Activated CD4-positive, alpha-beta memory T cell treated with anti-CD3 and anti-CD28 coated beads, Interleukin-2, amount 10 ng/mL, durations not matched to agents 7 days and 5 days (primary cell): ENCODE results near the gene GADD45A. TPM values are rescaled to one million over a fixed set of nuclear protein-coding genes. Genes with fewer than 3 reads are reported as not detected.

Experiments
- CTCF ChIA-PET: fragments of 350-600 bp; sonication (Branson Sonifier 250); formaldehyde crosslinking; loops from one replicate; lab custom pipeline; 2021; ENCODE audit warnings: antibody characterized with exemption, inconsistent platforms; lab: Charles Lee
- POLR2A ChIA-PET: fragments of 350-600 bp; sonication (Branson Sonifier 250); formaldehyde crosslinking; loops from one replicate; lab custom pipeline; 2021; ENCODE audit warnings: antibody characterized with exemption; lab: Charles Lee
- DNase-seq: peaks from one replicate; pipeline ENCODE4 v3.0.0-alpha.2; 2020
- H3K27ac Mint-ChIP-seq: one replicate; pipeline ENCODE4 v1.8.0; 2021; ENCODE audit warnings: mild to moderate bottlenecking, mixed read lengths
- H3K27me3 Mint-ChIP-seq: one replicate; pipeline ENCODE4 v1.8.0; 2021; ENCODE audit warnings: mixed read lengths
- H3K36me3 Mint-ChIP-seq: one replicate; pipeline ENCODE4 v1.8.0; 2021; ENCODE audit warnings: low read depth, mixed read lengths
- H3K4me1 Mint-ChIP-seq: one replicate; pipeline ENCODE4 v1.8.0; 2021; ENCODE audit warnings: mixed read lengths
- H3K4me3 Mint-ChIP-seq: one replicate; pipeline ENCODE4 v1.8.0; 2021; ENCODE audit warnings: mild to moderate bottlenecking, mixed read lengths
- H3K9me3 Mint-ChIP-seq: one replicate; pipeline ENCODE4 v1.8.0; 2021; ENCODE audit warnings: mixed read lengths
- total RNA-seq, 2 experiments: library from RNA; stranded (reverse); gene quantifications; one replicate each; pipeline ENCODE4 v1.2.3, GENCODE V29; 2021

GADD45A gene
- total RNA-seq, 2 experiments from 2014 or later = 29.5 to 30.7 TPM

DNA sequence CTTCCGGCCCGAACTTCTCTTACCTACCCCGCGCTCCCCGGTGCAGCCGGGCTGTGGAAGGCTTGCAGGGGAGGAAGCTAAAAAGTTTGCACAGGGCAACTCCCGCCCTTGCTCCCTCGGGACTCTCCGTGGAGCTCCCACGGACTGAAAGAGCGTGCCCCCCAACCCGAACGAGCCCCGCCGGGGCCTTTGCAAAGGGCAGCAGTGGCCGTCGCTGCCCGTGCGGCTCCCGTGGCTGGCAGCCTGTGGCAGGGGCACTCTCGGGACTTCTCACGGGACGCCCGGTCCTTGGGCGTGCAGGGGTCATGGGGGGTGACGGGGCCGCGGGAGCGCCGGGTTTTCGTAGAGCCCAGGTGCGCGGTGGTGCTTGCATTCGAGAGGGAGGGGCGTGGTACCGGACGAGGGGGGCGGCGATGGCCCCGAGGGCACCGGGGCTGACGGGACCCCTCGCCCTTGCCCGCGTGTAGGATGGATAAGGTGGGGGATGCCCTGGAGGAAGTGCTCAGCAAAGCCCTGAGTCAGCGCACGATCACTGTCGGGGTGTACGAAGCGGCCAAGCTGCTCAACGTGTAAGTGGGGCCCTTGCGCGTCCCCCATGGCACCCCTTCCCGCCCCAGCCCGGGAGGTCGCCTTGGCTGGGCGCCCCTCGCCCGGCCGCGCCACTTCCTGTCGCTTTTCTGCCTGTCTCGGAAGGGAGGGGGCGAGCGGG, 711 bp downstream of the GADD45A start:
- ChIA-PET POLR2A (interaction anchor here (0.5 to 4.2 kb wide), 22 partner anchors 9 to 761 kb away, joined by 3 to 67 read pairs (median 5); partner anchors contain the start of genes DNAI4, MIER1, SERBP1 and SLC35D1), CTCF (interaction anchor here (0.6 to 3.8 kb wide), 7 partner anchors 13 to 149 kb away, joined by 3 to 21 read pairs (median 5); no protein-coding TSS in a partner anchor)
- no peaks in the 10 kb centered on the region for H3K9me3 Mint-ChIP-seq
- peaks cover 46% of the 10 kb centered on the region for H3K4me1 Mint-ChIP-seq
- no peaks in the 10 kb centered on the region for H3K27me3 Mint-ChIP-seq
- peak overlapping the region; percentile 99 for H3K4me3 Mint-ChIP-seq
- peaks cover 31% of the 10 kb centered on the region for H3K36me3 Mint-ChIP-seq
- peak overlapping the region; percentile 98 for H3K27ac Mint-ChIP-seq
- DNase-seq = peak; percentile 64

DNA sequence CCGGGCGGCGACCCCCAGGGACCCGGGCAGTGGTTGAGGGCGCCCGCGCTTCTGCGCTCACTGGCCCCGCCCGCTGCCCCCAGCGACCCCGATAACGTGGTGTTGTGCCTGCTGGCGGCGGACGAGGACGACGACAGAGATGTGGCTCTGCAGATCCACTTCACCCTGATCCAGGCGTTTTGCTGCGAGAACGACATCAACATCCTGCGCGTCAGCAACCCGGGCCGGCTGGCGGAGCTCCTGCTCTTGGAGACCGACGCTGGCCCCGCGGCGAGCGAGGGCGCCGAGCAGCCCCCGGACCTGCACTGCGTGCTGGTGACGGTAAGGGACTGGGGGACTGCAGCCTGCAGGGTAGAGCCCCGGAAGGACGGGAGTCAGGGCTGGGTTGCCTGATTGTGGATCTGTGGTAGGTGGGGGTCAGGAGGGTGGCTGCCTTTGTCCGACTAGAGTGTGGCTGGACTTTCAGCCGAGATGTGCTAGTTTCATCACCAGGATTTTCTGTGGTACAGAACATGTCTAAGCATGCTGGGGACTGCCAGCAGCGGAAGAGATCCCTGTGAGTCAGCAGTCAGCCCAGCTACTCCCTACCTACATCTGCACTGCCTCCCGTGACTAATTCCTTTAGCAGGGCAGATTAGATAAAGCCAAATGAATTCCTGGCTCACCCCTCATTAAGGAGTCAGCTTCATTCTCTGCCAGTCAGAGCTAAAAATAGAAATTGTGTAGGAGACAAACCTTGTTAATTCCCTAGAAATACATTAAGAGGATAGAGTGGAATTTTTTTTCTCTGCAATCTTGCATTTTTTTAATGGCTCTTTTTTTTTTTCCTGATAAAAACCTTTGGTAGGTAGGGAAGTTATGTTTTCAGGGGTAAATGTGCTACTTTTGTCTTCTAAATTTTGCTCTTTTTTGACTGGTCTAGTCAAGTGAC, 1.5 kb downstream of the GADD45A start:
- Mint-ChIP-seq H3K36me3 (peaks cover 31% of the 10 kb centered on the region), H3K9me3 (no peaks in the 10 kb centered on the region), H3K27me3 (no peaks in the 10 kb centered on the region), H3K4me3 (peak overlapping the region; percentile 99), H3K4me1 (peaks cover 46% of the 10 kb centered on the region), H3K27ac (peak overlapping the region; percentile 98)
- POLR2A ChIA-PET = interaction anchor here (0.6 to 4.2 kb wide), 20 partner anchors 8 to 917 kb away, joined by 3 to 67 read pairs (median 4); partner anchors contain the start of genes DNAI4, MIER1, SERBP1 and SLC35D1
- CTCF ChIA-PET = interaction anchor here (1.0 to 3.8 kb wide), 5 partner anchors 12 to 150 kb away, joined by 3 to 21 read pairs (median 9); no protein-coding TSS in a partner anchor
- peak; percentile 70 for DNase-seq

DNA sequence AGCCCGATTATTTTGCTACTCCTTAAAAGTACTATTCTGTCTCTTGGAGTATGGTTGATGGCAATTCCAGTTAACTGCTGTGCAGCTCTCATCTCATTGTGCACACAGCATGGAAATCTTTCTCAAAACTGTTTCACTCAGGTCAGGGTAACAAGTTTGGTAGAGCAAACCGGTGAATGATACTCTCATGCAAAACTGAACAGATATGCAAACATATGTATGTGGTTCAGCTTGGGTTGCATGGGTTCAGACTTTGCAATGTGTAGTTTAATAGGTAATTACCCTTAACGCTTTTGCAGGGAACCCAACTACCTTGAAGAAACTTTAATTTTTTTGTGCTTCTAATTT, 2.2 kb downstream of the GADD45A start:
- Mint-ChIP-seq H3K36me3 (peaks cover 31% of the 10 kb centered on the region), H3K4me1 (peaks cover 46% of the 10 kb centered on the region), H3K4me3 (peak overlapping the region; percentile 99), H3K27ac (peak overlapping the region; percentile 98), H3K9me3 (no peaks in the 10 kb centered on the region), H3K27me3 (no peaks in the 10 kb centered on the region)
- DNase-seq = no peak
- ChIA-PET CTCF (interaction anchor here (1.0 to 3.8 kb wide), 3 partner anchors 13 to 126 kb away, joined by 3 to 21 read pairs (median 12); no protein-coding TSS in a partner anchor), POLR2A (interaction anchor here (1.0 to 4.2 kb wide), 8 partner anchors 9 to 762 kb away, joined by 3 to 67 read pairs (median 8); partner anchors contain the start of genes DNAI4 and MIER1)

DNA sequence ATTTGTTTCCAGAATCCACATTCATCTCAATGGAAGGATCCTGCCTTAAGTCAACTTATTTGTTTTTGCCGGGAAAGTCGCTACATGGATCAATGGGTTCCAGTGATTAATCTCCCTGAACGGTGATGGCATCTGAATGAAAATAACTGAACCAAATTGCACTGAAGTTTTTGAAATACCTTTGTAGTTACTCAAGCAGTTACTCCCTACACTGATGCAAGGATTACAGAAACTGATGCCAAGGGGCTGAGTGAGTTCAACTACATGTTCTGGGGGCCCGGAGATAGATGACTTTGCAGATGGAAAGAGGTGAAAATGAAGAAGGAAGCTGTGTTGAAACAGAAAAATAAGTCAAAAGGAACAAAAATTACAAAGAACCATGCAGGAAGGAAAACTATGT, 2.6 kb downstream of the GADD45A start:
- DNase-seq = no peak
- no peak overlapping the region for H3K27ac Mint-ChIP-seq
- H3K4me3 Mint-ChIP-seq = peak overlapping the region; percentile 4
- ChIA-PET CTCF (no interaction called here), POLR2A (interaction anchor here (3.4 to 4.2 kb wide), 2 partner anchors 12 to 50 kb away, joined by 16 to 67 read pairs; no protein-coding TSS in a partner anchor)
- H3K36me3 Mint-ChIP-seq = peaks cover 31% of the 10 kb centered on the region
- no peaks in the 10 kb centered on the region for H3K9me3 Mint-ChIP-seq
- H3K27me3 Mint-ChIP-seq = no peaks in the 10 kb centered on the region
- H3K4me1 Mint-ChIP-seq = peaks cover 44% of the 10 kb centered on the region

DNA sequence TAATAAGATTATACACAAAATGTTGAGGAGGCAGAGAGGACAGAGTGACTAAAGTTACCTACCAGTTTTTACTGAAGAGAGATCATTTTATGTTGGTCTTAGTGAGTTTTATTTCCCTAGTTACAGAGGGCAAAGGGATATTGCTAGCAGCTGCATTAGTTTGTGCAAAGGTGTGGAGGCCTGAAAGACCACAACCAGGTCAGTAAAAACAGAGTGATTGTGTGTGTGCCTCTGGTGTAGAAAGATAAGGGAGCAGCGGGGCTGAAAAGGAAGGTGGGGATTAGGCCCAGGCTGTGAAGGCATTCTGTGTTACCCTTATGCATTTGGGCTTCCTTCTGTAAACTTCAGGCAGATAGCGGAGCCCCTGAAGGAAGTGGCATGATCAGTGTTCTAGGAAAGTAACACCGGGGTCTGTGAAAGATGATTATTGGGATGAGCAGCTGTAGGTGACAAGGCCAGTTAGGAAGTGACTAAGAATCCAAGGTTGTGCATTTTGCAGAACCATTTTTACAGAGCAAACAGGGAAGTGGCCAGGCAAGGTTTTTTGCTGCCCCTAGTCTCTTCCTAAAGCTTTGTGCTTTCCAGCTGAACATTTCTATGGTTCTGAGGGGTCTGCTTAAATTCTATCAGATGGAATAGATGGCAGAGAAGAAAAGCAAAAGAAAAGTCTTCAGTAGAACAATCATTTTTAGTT, 3.7 kb downstream of the GADD45A start:
- CTCF ChIA-PET = no interaction called here
- Mint-ChIP-seq H3K4me1 (peaks cover 38% of the 10 kb centered on the region), H3K9me3 (no peaks in the 10 kb centered on the region), H3K36me3 (peaks cover 31% of the 10 kb centered on the region), H3K27me3 (no peaks in the 10 kb centered on the region), H3K4me3 (no peak overlapping the region), H3K27ac (no peak overlapping the region)
- no peak for DNase-seq
- POLR2A ChIA-PET = no interaction called here

DNA sequence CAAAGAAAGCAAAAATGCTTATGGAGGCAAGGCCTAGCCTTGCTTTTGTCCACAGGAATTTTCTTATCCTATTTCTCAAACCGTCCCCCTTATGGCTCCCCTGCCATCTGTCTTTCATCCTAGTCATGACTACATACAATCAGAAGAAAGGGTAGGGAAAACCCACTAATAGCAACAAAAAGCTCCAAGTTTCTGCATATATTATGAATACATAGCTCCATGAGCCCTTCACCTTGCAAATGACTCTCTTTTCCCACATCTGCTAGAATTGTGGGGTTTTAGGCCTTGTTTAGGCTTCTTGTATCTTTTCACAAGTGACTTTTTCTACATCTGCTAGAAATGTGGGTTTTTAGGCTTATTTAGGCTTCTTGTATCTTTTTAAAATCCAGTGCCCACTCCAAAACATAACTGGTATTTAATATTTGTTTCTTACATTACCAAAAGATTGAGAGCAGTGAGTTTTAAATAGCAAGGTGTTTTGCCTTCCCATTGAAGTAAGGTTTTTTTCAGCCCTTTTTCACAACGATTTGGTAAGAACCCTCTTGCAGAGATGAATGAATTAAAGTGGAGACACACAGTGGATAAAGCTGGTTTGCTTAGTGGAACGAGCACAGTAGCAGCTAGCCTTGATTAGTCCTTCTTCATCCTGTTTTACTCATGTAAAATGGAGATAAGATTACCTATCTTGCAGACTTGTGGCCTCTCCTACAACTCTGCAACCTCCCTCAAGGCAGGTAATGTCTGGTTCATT, 4.4 kb downstream of the GADD45A start:
- peaks cover 31% of the 10 kb centered on the region for H3K36me3 Mint-ChIP-seq
- peaks cover 30% of the 10 kb centered on the region for H3K4me1 Mint-ChIP-seq
- H3K27me3 Mint-ChIP-seq = no peaks in the 10 kb centered on the region
- no peak for DNase-seq
- no peaks in the 10 kb centered on the region for H3K9me3 Mint-ChIP-seq
- CTCF ChIA-PET = no interaction called here
- POLR2A ChIA-PET = no interaction called here
- H3K27ac Mint-ChIP-seq = no peak overlapping the region
- H3K4me3 Mint-ChIP-seq = no peak overlapping the region

DNA sequence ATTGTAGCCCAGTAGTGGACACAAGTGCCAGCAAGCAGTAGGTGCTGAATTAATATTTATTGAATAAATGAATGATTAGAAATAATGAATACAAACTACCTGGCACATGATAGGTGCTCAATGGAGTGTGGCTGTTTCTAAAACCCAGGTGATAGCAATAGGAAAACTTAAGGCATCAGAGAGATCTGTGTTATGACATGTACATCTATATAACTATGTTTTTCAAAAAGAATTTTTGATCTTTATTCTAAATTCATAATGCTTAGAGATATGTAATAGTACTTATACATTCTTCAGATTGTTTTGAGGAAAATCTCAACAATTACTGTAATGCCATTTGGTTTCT, 5.0 kb downstream of the GADD45A start:
- Mint-ChIP-seq H3K36me3 (peaks cover 30% of the 10 kb centered on the region), H3K9me3 (no peaks in the 10 kb centered on the region), H3K4me1 (peaks cover 24% of the 10 kb centered on the region), H3K27me3 (no peaks in the 10 kb centered on the region), H3K4me3 (no peak overlapping the region), H3K27ac (no peak overlapping the region)
- ChIA-PET POLR2A (no interaction called here), CTCF (no interaction called here)
- no peak for DNase-seq

DNA sequence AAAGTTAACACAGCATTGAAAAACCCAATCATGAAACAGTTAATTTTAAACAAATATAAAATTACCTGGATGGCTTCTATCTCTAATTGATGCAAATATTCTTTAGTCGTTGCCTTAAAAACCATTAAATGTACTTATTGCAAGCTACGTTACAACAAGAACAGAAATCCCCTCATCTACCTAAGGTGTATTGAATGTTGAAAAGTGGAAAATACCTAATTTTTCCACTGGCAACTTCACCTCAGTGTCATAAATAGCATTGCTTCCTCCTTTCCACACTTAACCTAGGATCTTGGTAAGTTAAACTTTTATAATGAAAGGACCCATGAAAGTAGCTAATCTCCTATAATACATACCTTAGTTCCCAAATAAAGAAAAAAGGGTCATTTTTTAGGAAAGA, 5.4 kb downstream of the GADD45A start:
- Mint-ChIP-seq H3K36me3 (peaks cover 29% of the 10 kb centered on the region), H3K4me3 (no peak overlapping the region), H3K4me1 (peaks cover 23% of the 10 kb centered on the region), H3K27me3 (no peaks in the 10 kb centered on the region), H3K9me3 (no peaks in the 10 kb centered on the region), H3K27ac (no peak overlapping the region)
- POLR2A ChIA-PET = no interaction called here
- CTCF ChIA-PET = interaction anchor here (2.1 kb wide), 1 partner anchor 70 kb away, joined by 5 read pairs; no protein-coding TSS in a partner anchor
- DNase-seq = no peak

DNA sequence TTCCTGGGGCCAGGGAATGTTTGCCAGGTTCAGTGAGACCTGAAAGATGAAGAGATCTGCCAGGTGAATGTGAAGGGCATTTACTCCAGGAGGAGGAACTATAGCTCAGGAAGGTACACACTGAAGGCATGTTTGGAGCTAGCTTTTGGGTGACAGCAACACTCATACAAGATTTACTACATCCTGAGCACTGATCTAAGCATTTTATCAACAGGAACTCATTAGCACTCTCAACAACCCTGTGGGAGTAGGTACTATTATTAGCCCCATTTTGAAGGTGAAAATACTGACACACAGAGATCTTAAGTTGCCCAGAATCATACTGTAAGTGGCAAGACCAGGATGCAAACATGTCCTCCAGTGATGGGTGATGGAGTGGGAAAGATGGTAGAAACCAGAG, 6.7 kb downstream of the GADD45A start:
- no peak overlapping the region for H3K27ac Mint-ChIP-seq
- H3K36me3 Mint-ChIP-seq = peaks cover 23% of the 10 kb centered on the region
- H3K4me1 Mint-ChIP-seq = peaks cover 20% of the 10 kb centered on the region
- DNase-seq = no peak
- ChIA-PET POLR2A (no interaction called here), CTCF (interaction anchor here (0.7 to 2.1 kb wide), 3 partner anchors 27 to 813 kb away, joined by 3 to 5 read pairs (median 4); no protein-coding TSS in a partner anchor)
- no peak overlapping the region for H3K4me3 Mint-ChIP-seq
- no peaks in the 10 kb centered on the region for H3K9me3 Mint-ChIP-seq
- no peaks in the 10 kb centered on the region for H3K27me3 Mint-ChIP-seq

DNA sequence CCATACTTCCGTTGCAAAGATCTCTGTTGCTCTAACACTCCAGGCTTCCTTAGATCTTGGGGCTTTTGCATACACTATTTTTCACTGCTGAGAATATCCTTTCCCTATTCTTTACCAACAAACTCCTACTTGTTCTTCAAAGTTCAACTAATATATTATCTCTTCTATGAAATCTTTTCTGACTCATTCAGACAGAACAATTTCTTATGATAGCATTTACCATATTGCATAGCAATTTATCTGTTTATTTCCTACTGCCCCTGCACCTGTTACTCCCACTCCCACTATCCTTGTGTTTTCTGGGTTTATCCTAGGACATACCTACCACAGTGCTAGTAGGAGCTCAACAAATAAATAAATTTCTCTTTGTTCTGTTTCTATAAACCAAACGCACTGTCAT, 11.0 kb downstream of the GADD45A start:
- Mint-ChIP-seq H3K9me3 (no peaks in the 10 kb centered on the region), H3K27me3 (no peaks in the 10 kb centered on the region), H3K36me3 (no peaks in the 10 kb centered on the region), H3K4me3 (no peak overlapping the region), H3K27ac (no peak overlapping the region), H3K4me1 (peaks cover 2% of the 10 kb centered on the region)
- POLR2A ChIA-PET = interaction anchor here (0.9 kb wide), 1 partner anchor 9 kb away, joined by 3 read pairs; no protein-coding TSS in a partner anchor
- CTCF ChIA-PET = no interaction called here
- no peak for DNase-seq

DNA sequence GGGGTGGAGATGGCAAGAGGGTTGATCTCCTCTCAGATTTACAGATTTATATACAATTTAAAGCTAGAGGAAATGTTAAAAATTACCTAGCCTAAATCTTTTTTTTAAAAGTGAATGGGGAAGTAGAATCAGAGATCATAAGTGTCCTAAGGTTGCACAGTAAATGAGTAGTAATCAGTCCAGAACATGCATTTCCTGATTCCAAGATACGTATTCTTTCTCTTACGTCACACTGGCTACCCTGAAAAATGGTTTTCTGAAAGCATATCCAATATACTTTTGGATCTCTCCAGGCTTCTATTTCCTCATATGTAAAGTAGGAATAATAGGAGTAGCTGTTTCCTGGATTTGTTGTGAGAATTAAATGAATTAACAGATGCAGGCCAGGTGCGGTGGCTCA, 11.7 kb downstream of the GADD45A start:
- H3K27ac Mint-ChIP-seq = no peak overlapping the region
- H3K36me3 Mint-ChIP-seq = no peaks in the 10 kb centered on the region
- no peak for DNase-seq
- ChIA-PET POLR2A (interaction anchor here (0.9 kb wide), 1 partner anchor 10 kb away, joined by 3 read pairs; no protein-coding TSS in a partner anchor), CTCF (no interaction called here)
- H3K9me3 Mint-ChIP-seq = no peaks in the 10 kb centered on the region
- no peak overlapping the region for H3K4me3 Mint-ChIP-seq
- H3K27me3 Mint-ChIP-seq = no peaks in the 10 kb centered on the region
- H3K4me1 Mint-ChIP-seq = peaks cover 2% of the 10 kb centered on the region

DNA sequence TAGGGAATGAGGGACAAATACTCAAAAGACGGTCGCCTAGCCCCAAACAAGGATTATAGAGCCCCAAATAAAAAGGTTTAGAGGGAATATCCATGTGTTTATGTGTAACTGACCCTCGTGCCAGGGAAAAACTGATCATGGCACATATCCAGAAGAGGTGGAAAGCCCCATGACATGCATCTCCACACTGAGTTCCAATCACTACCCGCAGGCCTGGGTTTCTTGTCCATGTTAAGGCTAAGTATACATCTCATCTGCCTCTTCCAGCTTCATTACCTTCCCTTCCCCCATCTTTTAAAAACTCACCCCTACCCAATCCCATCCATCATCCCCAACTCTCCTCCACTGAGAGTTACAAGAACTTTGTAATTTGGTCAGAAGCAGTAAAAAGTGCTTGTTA, 15.2 kb downstream of the GADD45A start:
- Mint-ChIP-seq H3K27ac (no peak overlapping the region), H3K27me3 (no peaks in the 10 kb centered on the region), H3K4me3 (no peak overlapping the region), H3K36me3 (no peaks in the 10 kb centered on the region), H3K9me3 (no peaks in the 10 kb centered on the region), H3K4me1 (peaks cover 2% of the 10 kb centered on the region)
- ChIA-PET POLR2A (no interaction called here), CTCF (no interaction called here)
- DNase-seq = no peak
